OCI-LY1 (cell line): Measurements from ENCODE around the gene TRPM2.

Source experiments
- H2AFZ ChIP-seq: fragments of 200-600 bp; sonication (generic), shearing (Covaris generic); 2 replicates; pipeline ENCODE4 v1.6.0; 2014; ENCODE audit warnings: antibody characterized with exemption, mild to moderate bottlenecking, low read length
- H3F3A ChIP-seq: fragments of 200-600 bp; sonication (generic), shearing (Covaris generic); 2 replicates; pipeline ENCODE4 v1.6.0; 2014; ENCODE audit warnings: mild to moderate bottlenecking, antibody characterized with exemption, low read length, moderate library complexity; ENCODE audit not compliant: insufficient read depth
- H3K27ac ChIP-seq: fragments of 200-600 bp; sonication (generic); 2 replicates; pipeline ENCODE4 v1.5.1; 2014; ENCODE audit warnings: low read length, mixed run types, mild to moderate bottlenecking, low read depth; ENCODE audit not compliant: poor library complexity, severe bottlenecking
- H3K27me3 ChIP-seq: fragments of 200-600 bp; sonication (generic); 2 replicates; pipeline ENCODE4 v1.6.0; 2014; ENCODE audit warnings: antibody characterized with exemption, mild to moderate bottlenecking, low read length, moderate library complexity; ENCODE audit not compliant: insufficient read depth
- H3K36me3 ChIP-seq: fragments of 200-600 bp; sonication (generic); 2 replicates; pipeline ENCODE4 v1.6.1; 2014; ENCODE audit warnings: mild to moderate bottlenecking, antibody characterized with exemption, low read length, moderate library complexity, mixed read lengths; ENCODE audit not compliant: insufficient read depth
- H3K4me1 ChIP-seq: fragments of 200-600 bp; sonication (generic); 2 replicates; pipeline ENCODE4 v1.5.1; 2014; ENCODE audit warnings: mild to moderate bottlenecking, low read length, moderate library complexity; ENCODE audit not compliant: insufficient read depth, severe bottlenecking
- H3K4me2 ChIP-seq: fragments of 200-600 bp; sonication (generic), shearing (Covaris generic); 2 replicates; pipeline ENCODE4 v1.6.1; 2014; ENCODE audit warnings: low read length
- H3K4me3 ChIP-seq: fragments of 200-600 bp; sonication (generic); 2 replicates; pipeline ENCODE4 v1.5.1; 2014; ENCODE audit warnings: low read length, low read depth, mild to moderate bottlenecking, mixed read lengths; ENCODE audit not compliant: poor library complexity, severe bottlenecking
- H3K79me2 ChIP-seq: fragments of 200-600 bp; shearing (Covaris generic); 2 replicates; pipeline ENCODE4 v1.6.1; 2016; ENCODE audit warnings: mixed run types, low read length, mixed read lengths; ENCODE audit not compliant: insufficient read depth
- H3K9ac ChIP-seq: fragments of 200-600 bp; sonication (generic), shearing (Covaris generic); 2 replicates; pipeline ENCODE4 v1.6.1; 2014; ENCODE audit warnings: mild to moderate bottlenecking, low read length, mixed read lengths
- H3K9me2 ChIP-seq: fragments of 200-600 bp; sonication (generic), shearing (Covaris generic); 2 replicates; pipeline ENCODE4 v1.6.1; 2014; ENCODE audit warnings: low read depth, mild to moderate bottlenecking, low read length, mixed read lengths
- H3K9me3 ChIP-seq: fragments of 200-600 bp; shearing (Covaris generic); 2 replicates; pipeline ENCODE4 v1.6.1; 2014; ENCODE audit warnings: low read length, mixed read lengths
- H4K20me1 ChIP-seq: fragments of 200-600 bp; sonication (generic), shearing (Covaris generic); 2 replicates; pipeline ENCODE4 v1.6.0; 2016; ENCODE audit warnings: mild to moderate bottlenecking, low read length; ENCODE audit not compliant: insufficient read depth
- CTCF ChIP-seq: fragments of 200-600 bp; sonication (generic), shearing (Covaris generic); IDR thresholded peaks from 2 replicates; pipeline ENCODE4 v1.5.1; 2017; ENCODE audit warnings: mild to moderate bottlenecking, antibody characterized with exemption, low read length, moderate library complexity, mixed read lengths
- EZH2 ChIP-seq: fragments of 200-600 bp; sonication (generic), shearing (Covaris generic); IDR thresholded peaks from 2 replicates; pipeline ENCODE4 v1.8.0; 2017; ENCODE audit warnings: borderline replicate concordance, mixed run types, mild to moderate bottlenecking, antibody characterized with exemption, low read length, moderate library complexity, mixed read lengths

Gene TRPM2

GRCh38 chr21:44462086-44462833 is 108.8 kb downstream of the TRPM2 start:
- no peak for TF ChIP-seq CTCF
- no peak for TF ChIP-seq EZH2
- Histone ChIP-seq H3K4me1 (no peaks in the 10 kb centered on the region), H3K4me3 (no peak overlapping the region)

DNA sequence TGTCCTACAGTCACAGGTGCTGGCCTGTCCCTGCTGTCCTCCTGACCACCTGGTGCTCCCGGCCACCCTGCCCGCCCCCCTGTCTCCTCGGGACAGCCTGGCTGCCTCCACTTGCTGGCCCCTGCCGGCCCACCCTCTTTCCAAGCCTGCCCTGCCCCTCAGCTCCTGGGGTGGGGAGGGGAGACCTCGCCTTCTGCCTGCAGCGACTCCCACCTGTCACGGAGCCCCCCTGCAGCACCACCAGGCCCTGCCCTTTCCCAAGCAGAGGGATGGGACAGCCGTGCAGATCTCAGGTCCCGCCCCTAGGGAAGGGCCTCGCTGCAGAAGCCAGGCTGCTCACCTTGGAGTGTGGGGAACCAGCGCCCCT is 109.4 kb downstream of the TRPM2 start:
- no peak overlapping the region for H3K9ac ChIP-seq
- H3K27me3 ChIP-seq = peaks cover 3% of the 10 kb centered on the region; the same call in 1 of the 2 replicates
- H3K27ac ChIP-seq = no peak overlapping the region
- no peak overlapping the region for H3K4me2 ChIP-seq
- H2AFZ ChIP-seq = no peak overlapping the region
- no peak overlapping the region for H3K4me3 ChIP-seq
- TF ChIP-seq CTCF = no peak
- no peak for TF ChIP-seq EZH2
- H3K4me1 ChIP-seq = no peaks in the 10 kb centered on the region
- no peaks in the 10 kb centered on the region for H4K20me1 ChIP-seq
- no peaks in the 10 kb centered on the region for H3F3A ChIP-seq
- H3K9me2 ChIP-seq = no peaks in the 10 kb centered on the region
- H3K79me2 ChIP-seq = no peaks in the 10 kb centered on the region
- no peaks in the 10 kb centered on the region for H3K9me3 ChIP-seq
- no peaks in the 10 kb centered on the region for H3K36me3 ChIP-seq

More at GRCh38 chr21:44462086-44462833, 108.8 kb downstream of the TRPM2 start:
- Histone ChIP-seq H2AFZ (no peak overlapping the region), H3K9me3 (no peaks in the 10 kb centered on the region), H3K36me3 (no peaks in the 10 kb centered on the region), H3K9me2 (no peaks in the 10 kb centered on the region), H3K4me2 (no peak overlapping the region), H3K9ac (no peak overlapping the region), H3K79me2 (no peaks in the 10 kb centered on the region), H3F3A (no peaks in the 10 kb centered on the region), H3K27me3 (peaks cover 3% of the 10 kb centered on the region; the same call in 1 of the 2 replicates), H3K27ac (no peak overlapping the region), H4K20me1 (no peaks in the 10 kb centered on the region)

DNA sequence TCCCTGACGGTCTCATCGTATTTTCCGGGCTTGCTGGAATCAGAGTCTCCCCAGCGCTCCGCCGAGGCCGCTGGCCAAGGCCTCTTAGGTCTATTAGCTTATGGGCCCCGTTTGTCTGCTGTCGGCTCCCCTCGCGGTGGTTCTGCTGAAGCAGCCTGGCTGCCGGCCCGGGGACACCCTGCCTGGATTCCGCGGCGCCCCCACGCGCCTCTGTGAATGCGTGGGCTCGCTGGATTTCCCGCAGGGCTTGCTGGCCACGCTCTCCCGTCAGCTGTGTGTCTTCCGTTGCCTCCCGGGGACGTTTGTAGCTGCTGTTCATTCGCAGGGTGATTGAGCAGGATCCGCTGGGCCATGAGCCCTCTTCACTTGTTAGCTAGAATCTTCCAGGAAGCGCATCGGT is 110.3 kb downstream of the TRPM2 start:
- Histone ChIP-seq H3K9me3 (no peaks in the 10 kb centered on the region), H3K36me3 (no peaks in the 10 kb centered on the region), H2AFZ (no peak overlapping the region), H3K4me2 (no peak overlapping the region), H3K9ac (no peak overlapping the region), H3K27ac (no peak overlapping the region), H3K4me3 (no peak overlapping the region), H3F3A (no peaks in the 10 kb centered on the region), H3K79me2 (no peaks in the 10 kb centered on the region), H3K4me1 (no peaks in the 10 kb centered on the region), H3K27me3 (peaks cover 3% of the 10 kb centered on the region; the same call in 1 of the 2 replicates), H4K20me1 (no peaks in the 10 kb centered on the region), H3K9me2 (no peaks in the 10 kb centered on the region)
- TF ChIP-seq CTCF (no peak), EZH2 (no peak)
